ENCODE results near the gene WDR64.

WDR64 gene

GRCh38 chr1:241828463-241829021, 176.5 kb downstream of the WDR64 start:
- no peak overlapping the region for H3K4me2 ChIP-seq (ENCODE audit: low read length)
- H3K9me3 ChIP-seq (ENCODE audit: low read length), result no peaks in the 10 kb centered on the region
- no peaks in the 10 kb centered on the region for H4K20me1 ChIP-seq (ENCODE audit: insufficient read depth, low read length)
- no peaks in the 10 kb centered on the region for H3K4me1 ChIP-seq (ENCODE audit: insufficient read depth, low read length, severe bottlenecking)
- H3K27me3 ChIP-seq (ENCODE audit: insufficient read depth, low read length), result no peaks in the 10 kb centered on the region
- TF ChIP-seq CTCF (IDR thresholded peaks at IDR 0.05; ENCODE audit: low read length) (no peak), EZH2 (IDR thresholded peaks at IDR 0.05; ENCODE audit: borderline replicate concordance, low read length) (no peak)
- no peaks in the 10 kb centered on the region for H3K9me2 ChIP-seq (ENCODE audit: low read depth, low read length)
- H3K79me2 ChIP-seq (ENCODE audit: insufficient read depth, low read length), result no peaks in the 10 kb centered on the region
- H2AFZ ChIP-seq (ENCODE audit: low read length), result no peak overlapping the region
- H3K36me3 ChIP-seq (ENCODE audit: insufficient read depth, low read length), result no peaks in the 10 kb centered on the region
- H3K4me3 ChIP-seq (ENCODE audit: low read depth, low read length, poor library complexity, severe bottlenecking), result no peak overlapping the region
- H3F3A ChIP-seq (ENCODE audit: insufficient read depth, low read length), result no peaks in the 10 kb centered on the region
- no peak overlapping the region for H3K9ac ChIP-seq (ENCODE audit: low read length)
- no peak overlapping the region for H3K27ac ChIP-seq (ENCODE audit: low read depth, low read length, poor library complexity, severe bottlenecking)

- no peaks in the 10 kb centered on the region for H3K9me3 ChIP-seq (ENCODE audit: low read length)
- H3K9ac ChIP-seq (ENCODE audit: low read length), result no peak overlapping the region
- H4K20me1 ChIP-seq (ENCODE audit: insufficient read depth, low read length), result no peaks in the 10 kb centered on the region
- no peak overlapping the region for H3K4me3 ChIP-seq (ENCODE audit: low read depth, low read length, poor library complexity, severe bottlenecking)
- H3K4me2 ChIP-seq (ENCODE audit: low read length), result no peak overlapping the region
- TF ChIP-seq CTCF (IDR thresholded peaks at IDR 0.05; ENCODE audit: low read length) (no peak), EZH2 (IDR thresholded peaks at IDR 0.05; ENCODE audit: borderline replicate concordance, low read length) (no peak)
- H3F3A ChIP-seq (ENCODE audit: insufficient read depth, low read length), result no peaks in the 10 kb centered on the region
- H3K79me2 ChIP-seq (ENCODE audit: insufficient read depth, low read length), result no peaks in the 10 kb centered on the region
- no peaks in the 10 kb centered on the region for H3K9me2 ChIP-seq (ENCODE audit: low read depth, low read length)
- H3K27ac ChIP-seq (ENCODE audit: low read depth, low read length, poor library complexity, severe bottlenecking), result no peak overlapping the region
- H2AFZ ChIP-seq (ENCODE audit: low read length), result no peak overlapping the region
- no peaks in the 10 kb centered on the region for H3K4me1 ChIP-seq (ENCODE audit: insufficient read depth, low read length, severe bottlenecking)
- no peaks in the 10 kb centered on the region for H3K27me3 ChIP-seq (ENCODE audit: insufficient read depth, low read length)
- H3K36me3 ChIP-seq (ENCODE audit: insufficient read depth, low read length), result no peaks in the 10 kb centered on the region
Observed at GRCh38 chr1:241829468-241829867, 177.4 kb downstream of the WDR64 start.

GRCh38 chr1:241834733-241835377, 182.8 kb downstream of the WDR64 start:
- no peaks in the 10 kb centered on the region for H3K36me3 ChIP-seq (ENCODE audit: insufficient read depth, low read length)
- H3K9ac ChIP-seq (ENCODE audit: low read length), result no peak overlapping the region
- no peak overlapping the region for H2AFZ ChIP-seq (ENCODE audit: low read length)
- no peaks in the 10 kb centered on the region for H3K79me2 ChIP-seq (ENCODE audit: insufficient read depth, low read length)
- H3K27me3 ChIP-seq (ENCODE audit: insufficient read depth, low read length), result no peaks in the 10 kb centered on the region
- H3K4me1 ChIP-seq (ENCODE audit: insufficient read depth, low read length, severe bottlenecking), result no peaks in the 10 kb centered on the region
- no peaks in the 10 kb centered on the region for H3K9me3 ChIP-seq (ENCODE audit: low read length)
- no peaks in the 10 kb centered on the region for H4K20me1 ChIP-seq (ENCODE audit: insufficient read depth, low read length)
- no peak overlapping the region for H3K4me3 ChIP-seq (ENCODE audit: low read depth, low read length, poor library complexity, severe bottlenecking)
- peak; percentile 42 for TF ChIP-seq CTCF (IDR thresholded peaks at IDR 0.05; ENCODE audit: low read length)
- TF ChIP-seq EZH2 (IDR thresholded peaks at IDR 0.05; ENCODE audit: borderline replicate concordance, low read length), result no peak
- no peak overlapping the region for H3K4me2 ChIP-seq (ENCODE audit: low read length)
- no peaks in the 10 kb centered on the region for H3F3A ChIP-seq (ENCODE audit: insufficient read depth, low read length)
- no peaks in the 10 kb centered on the region for H3K9me2 ChIP-seq (ENCODE audit: low read depth, low read length)
- H3K27ac ChIP-seq (ENCODE audit: low read depth, low read length, poor library complexity, severe bottlenecking), result no peak overlapping the region
